Neural crest cell (in vitro differentiated cells): ENCODE measurements around the gene MRPS18C. TPM values are rescaled to one million over a fixed set of nuclear protein-coding genes. Genes with fewer than 3 reads are reported as not detected.

Experiments
- DNase-seq: peaks from one replicate; pipeline ENCODE4 v3.0.0; 2021; ENCODE audit warnings: low read depth, mixed read lengths, low spot score
- H3K27ac Mint-ChIP-seq: one replicate; pipeline ENCODE4 v1.8.0; 2021; ENCODE audit warnings: mild to moderate bottlenecking, mixed read lengths; ENCODE audit not compliant: unreplicated experiment
- H3K27me3 Mint-ChIP-seq: 2 replicates; pipeline ENCODE4 v1.8.0; 2021; ENCODE audit warnings: low read depth, mild to moderate bottlenecking, mixed read lengths
- H3K36me3 Mint-ChIP-seq: 2 replicates; pipeline ENCODE4 v1.8.0; 2021; ENCODE audit warnings: low read depth, mild to moderate bottlenecking, mixed read lengths
- H3K4me1 Mint-ChIP-seq: 2 replicates; pipeline ENCODE4 v1.8.0; 2021; ENCODE audit warnings: mixed read lengths
- H3K4me3 Mint-ChIP-seq: one replicate; pipeline ENCODE4 v1.8.0; 2021; ENCODE audit warnings: mild to moderate bottlenecking, mixed read lengths
- H3K9me3 Mint-ChIP-seq: 2 replicates; pipeline ENCODE4 v1.8.0; 2021; ENCODE audit warnings: mixed read lengths
- total RNA-seq: library from RNA; stranded (reverse); gene quantifications from 2 replicates; pipeline ENCODE4 v1.2.1, GENCODE V29; 2021
- TF ChIP-seq, protein P1 (sequence below): fragments of 200-600 bp; sonication (generic); conservative IDR thresholded peaks from 2 replicates; pipeline ENCODE4 v1.5.0; 2021; ENCODE audit warnings: antibody characterized with exemption, mild to moderate bottlenecking

The MRPS18C gene
- total RNA-seq, 1 donor from 2014 or later, result 56.8 TPM

DNA sequence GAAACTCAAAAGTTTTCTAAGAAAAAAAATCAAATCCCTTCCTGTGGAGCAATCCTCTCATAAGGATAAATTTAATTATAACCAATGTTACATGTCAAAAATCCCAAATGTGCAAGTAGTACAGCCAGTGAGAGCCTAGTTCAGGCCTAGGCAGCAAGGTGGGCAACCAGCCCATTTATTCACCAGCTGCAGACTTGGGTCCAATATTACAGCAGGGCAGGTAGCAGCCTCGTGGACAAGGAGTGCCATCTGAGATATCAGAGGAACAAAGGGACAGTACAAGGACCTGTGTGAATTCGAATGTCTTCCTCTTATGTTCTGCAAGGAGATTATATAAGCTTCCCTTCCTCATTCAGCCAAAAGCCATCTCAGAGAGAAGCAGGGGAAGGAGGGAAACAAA lies 6.8 kb upstream of the MRPS18C start:
- no peak overlapping the region for H3K27ac Mint-ChIP-seq
- TF ChIP-seq, protein P1, sequence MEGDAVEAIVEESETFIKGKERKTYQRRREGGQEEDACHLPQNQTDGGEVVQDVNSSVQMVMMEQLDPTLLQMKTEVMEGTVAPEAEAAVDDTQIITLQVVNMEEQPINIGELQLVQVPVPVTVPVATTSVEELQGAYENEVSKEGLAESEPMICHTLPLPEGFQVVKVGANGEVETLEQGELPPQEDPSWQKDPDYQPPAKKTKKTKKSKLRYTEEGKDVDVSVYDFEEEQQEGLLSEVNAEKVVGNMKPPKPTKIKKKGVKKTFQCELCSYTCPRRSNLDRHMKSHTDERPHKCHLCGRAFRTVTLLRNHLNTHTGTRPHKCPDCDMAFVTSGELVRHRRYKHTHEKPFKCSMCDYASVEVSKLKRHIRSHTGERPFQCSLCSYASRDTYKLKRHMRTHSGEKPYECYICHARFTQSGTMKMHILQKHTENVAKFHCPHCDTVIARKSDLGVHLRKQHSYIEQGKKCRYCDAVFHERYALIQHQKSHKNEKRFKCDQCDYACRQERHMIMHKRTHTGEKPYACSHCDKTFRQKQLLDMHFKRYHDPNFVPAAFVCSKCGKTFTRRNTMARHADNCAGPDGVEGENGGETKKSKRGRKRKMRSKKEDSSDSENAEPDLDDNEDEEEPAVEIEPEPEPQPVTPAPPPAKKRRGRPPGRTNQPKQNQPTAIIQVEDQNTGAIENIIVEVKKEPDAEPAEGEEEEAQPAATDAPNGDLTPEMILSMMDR, result no peak

DNA sequence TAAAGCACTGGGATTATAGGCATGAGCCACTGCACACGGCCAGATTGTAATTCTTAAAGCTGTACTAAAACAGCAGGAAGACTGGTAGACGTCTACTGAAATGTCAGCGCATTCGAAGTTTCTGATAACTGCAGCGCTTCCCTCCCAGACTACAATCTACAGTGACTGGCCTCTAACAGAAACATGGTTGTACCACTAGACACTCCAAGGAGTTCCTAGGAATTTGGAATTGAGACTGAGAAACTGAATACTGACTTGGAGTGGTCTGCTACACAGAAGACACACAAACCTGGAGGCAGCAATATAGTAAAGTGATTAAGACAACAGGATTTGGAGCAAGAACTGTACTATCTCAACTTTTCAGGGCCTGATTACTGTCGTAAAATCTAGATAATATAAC lies 1.2 kb upstream of the MRPS18C start:
- peak overlapping the region; percentile 98 for H3K4me3 Mint-ChIP-seq
- no peaks in the 10 kb centered on the region for H3K9me3 Mint-ChIP-seq
- no peaks in the 10 kb centered on the region for H3K27me3 Mint-ChIP-seq
- peaks cover 8% of the 10 kb centered on the region for H3K36me3 Mint-ChIP-seq
- no peak overlapping the region for H3K27ac Mint-ChIP-seq
- TF ChIP-seq, protein P1, result no peak
- DNase-seq, result no peak
- H3K4me1 Mint-ChIP-seq, result peaks cover 34% of the 10 kb centered on the region

More for the DNA sequence above, 6.8 kb upstream of the MRPS18C start:
- H3K36me3 Mint-ChIP-seq, result peaks cover 5% of the 10 kb centered on the region
- H3K27me3 Mint-ChIP-seq, result no peaks in the 10 kb centered on the region
- peaks cover 4% of the 10 kb centered on the region for H3K4me1 Mint-ChIP-seq
- no peak for DNase-seq
- H3K4me3 Mint-ChIP-seq, result no peak overlapping the region
- no peaks in the 10 kb centered on the region for H3K9me3 Mint-ChIP-seq

DNA sequence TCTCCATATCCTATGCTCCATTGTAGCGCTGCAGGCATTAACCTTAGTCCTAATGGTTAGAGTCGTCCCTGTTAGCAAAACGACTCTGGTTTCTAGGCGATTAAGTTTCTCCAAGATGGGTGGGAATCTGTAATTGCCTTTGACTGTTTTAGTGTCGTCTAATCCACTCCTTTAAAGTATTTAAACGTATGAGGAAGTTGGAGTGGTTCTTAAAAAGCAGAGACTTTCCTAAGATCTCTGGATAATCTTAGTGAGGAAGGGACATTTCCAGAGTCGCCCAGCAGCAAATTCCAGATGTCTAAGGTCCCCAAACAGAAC lies 285 bp downstream of the MRPS18C start:
- Mint-ChIP-seq H3K9me3 (no peaks in the 10 kb centered on the region), H3K27ac (peak overlapping the region; percentile 99), H3K4me1 (peaks cover 30% of the 10 kb centered on the region), H3K4me3 (peak overlapping the region; percentile 98), H3K27me3 (no peaks in the 10 kb centered on the region), H3K36me3 (peaks cover 8% of the 10 kb centered on the region)
- no peak for DNase-seq
- TF ChIP-seq, protein P1, result no peak

DNA sequence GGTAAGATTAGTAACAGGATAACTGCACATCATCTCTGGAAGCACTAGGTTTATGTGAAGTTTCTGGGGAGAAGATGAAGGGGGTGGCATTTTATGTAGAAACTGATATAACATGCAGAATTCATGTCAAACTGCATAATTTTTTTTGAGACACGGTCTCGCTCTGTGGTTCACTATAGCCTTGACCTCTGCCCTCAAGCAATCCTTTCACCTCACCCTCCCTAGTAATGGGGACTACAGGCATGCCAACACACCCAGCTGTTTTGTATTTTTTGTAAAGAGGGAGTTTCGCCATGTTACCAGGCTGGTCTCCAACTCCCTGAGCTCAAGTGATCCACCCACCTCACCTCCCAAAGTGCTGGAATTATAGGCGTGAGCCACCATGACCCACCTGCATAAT lies 17.6 kb downstream of the MRPS18C start:
- Mint-ChIP-seq H3K36me3 (peaks cover 9% of the 10 kb centered on the region), H3K27ac (no peak overlapping the region), H3K4me3 (no peak overlapping the region), H3K4me1 (no peaks in the 10 kb centered on the region), H3K9me3 (no peaks in the 10 kb centered on the region), H3K27me3 (no peaks in the 10 kb centered on the region)
- TF ChIP-seq, protein P1, result no peak
- no peak for DNase-seq

DNA sequence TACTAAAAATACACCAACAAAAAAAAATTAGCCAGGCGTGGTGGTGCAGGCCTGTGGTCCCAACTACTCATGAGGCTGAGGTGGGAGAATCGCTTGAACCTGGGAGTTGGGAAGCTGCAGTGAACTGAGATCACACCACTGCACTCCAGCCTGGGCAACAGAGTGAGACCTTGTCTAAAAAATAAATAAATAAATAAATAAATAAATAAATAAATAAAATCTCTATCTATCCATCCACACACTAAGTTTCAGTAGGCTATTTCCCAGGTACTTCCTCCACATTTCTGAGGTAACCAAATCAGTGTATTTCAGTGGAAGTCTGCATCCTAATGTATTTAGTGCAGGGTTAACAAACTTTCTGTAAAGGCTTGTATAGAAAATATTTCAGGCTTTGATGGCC lies 18.1 kb downstream of the MRPS18C start:
- Mint-ChIP-seq H3K27me3 (no peaks in the 10 kb centered on the region), H3K4me3 (no peak overlapping the region), H3K27ac (no peak overlapping the region), H3K36me3 (peaks cover 6% of the 10 kb centered on the region), H3K9me3 (no peaks in the 10 kb centered on the region), H3K4me1 (no peaks in the 10 kb centered on the region)
- no peak for DNase-seq
- TF ChIP-seq, protein P1, result no peak
